HEK293T (cell line): ENCODE data around the gene KCNE4.

Source experiments
- CTCF ChIA-PET: fragments of 350-600 bp; formaldehyde crosslinking; extraction: SDS; loops from one replicate; lab custom pipeline; 2021; ENCODE audit warnings: antibody characterized with exemption, inconsistent platforms; lab: Yijun Ruan, JAX
- POLR2A ChIA-PET: fragments of 350-600 bp; formaldehyde crosslinking; extraction: SDS; loops from one replicate; lab custom pipeline; 2020; ENCODE audit warnings: antibody characterized with exemption, inconsistent platforms; lab: Yijun Ruan, JAX
- DNase-seq: peaks from one replicate; pipeline ENCODE4 v3.0.0; 2012; ENCODE audit warnings: mixed read lengths; ENCODE audit errors: extremely low spot score
- BHLHE40 ChIP-seq: fragments of 450-650 bp; IDR thresholded peaks from 2 replicates; pipeline ENCODE4 v1.6.1; 2016; ENCODE audit warnings: mild to moderate bottlenecking, moderate library complexity, borderline replicate concordance
- CTBP1 ChIP-seq: fragments of 450-650 bp; IDR thresholded peaks from 2 replicates; pipeline ENCODE4 v1.6.1; 2016; ENCODE audit warnings: borderline replicate concordance
- ELF4 ChIP-seq: fragments of 450-650 bp; IDR thresholded peaks from 2 replicates; pipeline ENCODE4 v1.6.1; 2017; ENCODE audit warnings: antibody characterized with exemption
- FOXA1 ChIP-seq: fragments of 450-650 bp; IDR thresholded peaks from 2 replicates; pipeline ENCODE4 v1.6.1; 2016; ENCODE audit warnings: mild to moderate bottlenecking
- FOXK2 ChIP-seq: fragments of 450-650 bp; IDR thresholded peaks from 2 replicates; pipeline ENCODE4 v1.6.1; 2016; ENCODE audit warnings: mild to moderate bottlenecking
- FOXM1 ChIP-seq: fragments of 450-650 bp; IDR thresholded peaks from 2 replicates; pipeline ENCODE4 v1.6.1; 2017; ENCODE audit warnings: mild to moderate bottlenecking, borderline replicate concordance
- HDGF ChIP-seq: fragments of 450-650 bp; IDR thresholded peaks from 2 replicates; pipeline ENCODE4 v1.6.1; 2017; ENCODE audit warnings: antibody characterized with exemption, borderline replicate concordance
- LEF1 ChIP-seq: fragments of 450-650 bp; IDR thresholded peaks from 2 replicates; pipeline ENCODE4 v1.6.1; 2017; ENCODE audit warnings: mild to moderate bottlenecking, borderline replicate concordance
- NFRKB ChIP-seq: fragments of 450-650 bp; IDR thresholded peaks from 2 replicates; pipeline ENCODE4 v1.6.1; 2016; ENCODE audit warnings: mild to moderate bottlenecking, moderate library complexity
- SP1 ChIP-seq: fragments of 450-650 bp; IDR thresholded peaks from 2 replicates; pipeline ENCODE4 v1.6.1; 2017
- SUZ12 ChIP-seq: fragments of 450-650 bp; IDR thresholded peaks from 2 replicates; pipeline ENCODE4 v1.6.1; 2016; ENCODE audit warnings: mild to moderate bottlenecking
- TARDBP ChIP-seq: fragments of 450-650 bp; IDR thresholded peaks from 2 replicates; pipeline ENCODE4 v1.6.1; 2016
- ZNF384 ChIP-seq: fragments of 450-650 bp; IDR thresholded peaks from 2 replicates; pipeline ENCODE4 v1.6.1; 2016
- TF ChIP-seq, protein P1 (sequence below): fragments of 450-650 bp; IDR thresholded peaks from 2 replicates; pipeline ENCODE4 v1.6.1; 2016

KCNE4 gene

DNA sequence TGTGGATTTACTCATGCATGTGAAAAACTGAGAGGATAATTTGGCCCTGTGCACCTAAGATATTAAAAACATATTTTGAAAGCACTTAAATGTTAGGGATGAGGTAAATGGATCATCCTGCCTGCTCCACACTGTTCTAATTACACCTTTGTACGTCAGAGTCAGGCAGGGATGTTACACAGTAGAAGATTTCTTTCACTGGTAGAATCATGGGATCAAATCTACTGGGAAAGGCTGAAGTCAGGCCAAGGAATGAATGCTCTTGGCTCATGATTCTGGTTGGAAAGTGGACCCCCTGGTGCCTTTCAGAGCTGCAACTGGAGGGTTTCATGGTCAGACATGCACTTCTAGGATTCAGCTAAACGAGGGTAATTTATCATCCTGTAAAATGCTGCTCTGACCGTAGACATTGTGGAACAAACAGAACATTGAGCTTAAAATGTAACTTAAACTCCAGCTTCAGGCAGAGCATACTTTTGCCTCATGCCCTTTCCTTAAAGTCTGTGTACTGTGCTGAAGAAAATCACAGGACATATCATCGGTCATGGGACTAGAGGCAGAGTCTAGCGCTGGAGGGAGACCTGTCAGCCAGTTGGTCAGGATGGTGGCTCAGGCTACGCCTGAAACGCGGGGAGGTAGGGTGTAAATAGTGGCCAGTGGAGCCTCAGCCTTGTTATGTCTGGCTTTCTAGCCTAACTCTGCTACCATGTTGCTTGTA is 4.9 kb downstream of the KCNE4 start:
- TF ChIP-seq, protein P1, sequence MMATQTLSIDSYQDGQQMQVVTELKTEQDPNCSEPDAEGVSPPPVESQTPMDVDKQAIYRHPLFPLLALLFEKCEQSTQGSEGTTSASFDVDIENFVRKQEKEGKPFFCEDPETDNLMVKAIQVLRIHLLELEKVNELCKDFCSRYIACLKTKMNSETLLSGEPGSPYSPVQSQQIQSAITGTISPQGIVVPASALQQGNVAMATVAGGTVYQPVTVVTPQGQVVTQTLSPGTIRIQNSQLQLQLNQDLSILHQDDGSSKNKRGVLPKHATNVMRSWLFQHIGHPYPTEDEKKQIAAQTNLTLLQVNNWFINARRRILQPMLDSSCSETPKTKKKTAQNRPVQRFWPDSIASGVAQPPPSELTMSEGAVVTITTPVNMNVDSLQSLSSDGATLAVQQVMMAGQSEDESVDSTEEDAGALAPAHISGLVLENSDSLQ = no peak
- no peak for TF ChIP-seq NFRKB
- CTCF ChIA-PET = no interaction called here
- DNase-seq = no peak
- POLR2A ChIA-PET = no interaction called here

DNA sequence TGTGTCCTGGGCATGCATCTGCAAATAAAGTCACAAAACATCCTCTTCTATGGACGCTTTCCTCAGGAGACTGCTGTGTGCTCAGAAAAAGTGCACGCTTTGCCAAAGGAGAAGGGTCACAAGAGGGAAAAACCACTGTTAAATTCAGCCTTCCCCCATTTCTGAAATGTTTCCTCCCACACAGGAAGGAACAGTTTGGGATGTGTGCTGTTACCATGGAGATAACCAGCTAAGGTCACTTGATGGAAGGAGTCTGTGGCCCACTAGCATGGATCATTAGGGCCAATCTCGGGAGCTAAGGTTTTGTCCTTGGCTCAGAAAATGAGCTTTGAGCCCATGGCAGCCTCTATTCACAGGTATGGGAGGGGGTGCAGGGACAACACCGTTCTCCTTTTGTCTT is 5.6 kb downstream of the KCNE4 start:
- TF ChIP-seq SUZ12 (no peak), FOXK2 (no peak), CTBP1 (no peak), BHLHE40 (no peak), ZNF384 (no peak), HDGF (no peak), SP1 (no peak), LEF1 (no peak)
- DNase-seq = no peak
- POLR2A ChIA-PET = no interaction called here
- CTCF ChIA-PET = interaction anchor here (0.6 kb wide), 1 partner anchor 16 kb away, joined by 3 read pairs; no protein-coding TSS in a partner anchor

DNA sequence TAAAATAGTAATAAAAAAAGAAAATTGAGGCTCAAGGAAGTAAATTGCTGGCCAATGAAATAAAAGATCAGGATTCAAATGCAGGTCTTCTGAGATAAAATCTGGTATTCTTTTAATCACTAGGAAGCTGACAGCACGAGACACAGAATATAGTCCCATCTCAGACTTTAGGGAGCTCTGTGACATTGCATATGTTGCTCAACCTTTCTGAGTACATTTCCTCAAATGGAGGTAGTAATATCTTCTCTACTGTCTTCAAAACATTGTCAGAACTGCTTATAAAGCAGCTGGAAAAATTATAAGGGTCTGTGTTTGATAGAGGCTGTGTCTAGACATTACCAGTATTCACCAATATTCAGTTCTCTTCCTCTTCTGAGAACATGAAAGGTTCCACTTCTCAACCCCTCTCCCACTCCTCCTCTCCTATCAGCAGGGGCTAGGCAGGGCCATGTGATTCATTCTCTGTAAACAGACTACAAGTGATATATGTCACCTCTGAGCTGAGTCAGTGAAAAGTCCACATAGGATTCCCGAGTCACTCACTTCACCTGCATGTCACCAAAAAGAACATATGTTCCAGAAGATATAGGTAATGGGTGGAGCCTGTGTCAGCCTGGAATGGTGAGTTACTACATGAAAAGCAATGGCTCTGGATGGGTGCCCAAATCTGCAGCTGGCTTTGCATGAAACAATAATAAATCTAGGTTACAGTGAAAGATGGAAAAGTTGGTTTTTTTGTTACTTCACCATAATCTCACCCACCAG is 7.1 kb downstream of the KCNE4 start:
- DNase-seq = no peak
- ChIA-PET POLR2A (no interaction called here), CTCF (interaction anchor here (0.6 kb wide), 1 partner anchor 42 kb away, joined by 3 read pairs; no protein-coding TSS in a partner anchor)
- TF ChIP-seq, protein P1 = peak; percentile 22; the same call in 1 of the 2 replicates
- no peak for TF ChIP-seq BHLHE40

DNA sequence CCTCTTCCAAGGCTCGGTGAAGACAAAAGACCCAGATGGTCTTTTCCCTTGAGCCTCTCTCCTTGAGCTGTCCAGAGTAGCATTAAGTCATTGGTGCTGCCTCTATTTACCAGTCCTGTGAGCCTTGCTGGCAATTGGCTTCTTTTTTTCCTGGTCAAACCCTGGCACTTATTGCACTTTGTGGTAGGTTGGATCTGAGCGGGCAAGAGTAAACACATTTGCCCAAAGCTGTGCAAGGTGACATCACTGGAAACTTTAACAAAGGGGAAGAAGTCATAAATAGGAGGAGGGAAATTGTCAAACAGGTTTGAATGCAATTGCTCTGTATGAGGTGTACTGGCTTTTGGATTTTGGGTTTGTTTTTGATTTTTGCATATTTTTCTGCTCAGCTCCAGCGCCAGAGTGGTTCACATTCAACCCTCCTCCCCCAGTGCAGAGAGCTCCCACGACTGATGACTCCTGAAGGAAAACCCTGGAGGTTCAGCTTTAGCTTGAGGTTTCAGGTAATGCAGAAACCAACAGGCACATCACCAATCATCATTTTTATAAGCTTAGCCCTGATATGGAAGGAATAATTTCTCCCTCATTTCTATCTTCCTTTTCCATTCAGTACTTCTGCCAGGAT is 8.3 kb downstream of the KCNE4 start:
- ChIA-PET CTCF (no interaction called here), POLR2A (no interaction called here)
- TF ChIP-seq TARDBP = no peak
- TF ChIP-seq CTBP1 = no peak
- no peak for TF ChIP-seq BHLHE40
- TF ChIP-seq HDGF = no peak
- TF ChIP-seq, protein P1 = no peak
- no peak for TF ChIP-seq ELF4
- TF ChIP-seq FOXM1 = no peak

DNA sequence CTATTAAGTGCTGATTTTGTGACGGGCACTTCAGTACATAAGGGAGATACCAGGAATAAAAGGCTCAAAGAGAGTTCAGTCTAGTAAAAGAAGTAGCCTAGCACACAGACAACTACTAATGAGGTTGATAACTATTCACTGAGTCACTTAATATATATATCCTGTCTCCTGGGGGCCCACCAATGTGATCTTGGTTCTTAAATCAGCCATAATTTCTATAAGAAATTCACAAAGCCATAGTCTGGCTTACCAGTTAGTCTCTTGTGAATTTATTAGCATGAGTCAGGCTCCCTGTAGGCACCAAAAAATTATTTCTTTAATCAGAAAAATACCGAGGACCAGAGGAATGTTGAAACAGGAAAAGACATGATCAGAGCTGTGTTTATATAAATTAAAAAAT is 10.4 kb downstream of the KCNE4 start:
- CTCF ChIA-PET = no interaction called here
- DNase-seq = no peak
- POLR2A ChIA-PET = no interaction called here
- TF ChIP-seq, protein P1 = no peak
- TF ChIP-seq CTBP1 (no peak), LEF1 (no peak), FOXK2 (no peak), TARDBP (no peak), SUZ12 (no peak), BHLHE40 (no peak), SP1 (no peak), HDGF (no peak), ELF4 (no peak), ZNF384 (no peak), FOXA1 (no peak)

More for the DNA sequence above, 8.3 kb downstream of the KCNE4 start:
- DNase-seq = no peak

DNA sequence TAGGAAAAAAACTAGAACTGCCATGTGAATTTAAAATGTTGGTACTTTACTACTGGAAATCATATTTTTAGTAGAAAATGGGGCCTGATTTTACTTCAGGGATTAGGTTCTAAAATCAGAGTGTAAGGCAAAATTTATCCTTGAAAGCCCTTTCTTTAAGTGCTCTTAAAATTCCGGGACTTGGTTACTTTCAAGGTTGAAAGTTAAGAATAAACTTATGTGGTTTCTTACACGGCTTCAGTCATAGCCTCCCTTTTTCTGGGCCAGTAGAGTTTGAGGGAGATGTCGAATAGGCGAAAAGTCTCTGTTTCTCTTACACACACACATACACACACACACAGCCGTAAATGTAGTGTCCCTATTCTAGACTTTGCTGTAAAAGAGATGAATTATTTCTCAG is 13.1 kb downstream of the KCNE4 start:
- DNase-seq = no peak
- TF ChIP-seq, protein P1 = no peak
- TF ChIP-seq TARDBP = no peak
- ChIA-PET CTCF (no interaction called here), POLR2A (no interaction called here)
